HL-60 (cell line): ENCODE measurements around the gene SLIT1.

Experiments used
- GABPA ChIP-seq: IDR thresholded peaks from 2 replicates; pipeline ENCODE4 v1.6.1; 2012; ENCODE audit warnings: low read depth
- POLR2AphosphoS5 ChIP-seq: IDR thresholded peaks from 2 replicates; pipeline ENCODE4 v1.6.1; 2012; ENCODE audit warnings: low read depth
- REST ChIP-seq: IDR thresholded peaks from 2 replicates; pipeline ENCODE4 v1.6.1; 2012; ENCODE audit warnings: low read depth; ENCODE audit not compliant: insufficient replicate concordance
- SPI1 ChIP-seq: IDR thresholded peaks from 2 replicates; pipeline ENCODE4 v1.6.1; 2012; ENCODE audit warnings: low read depth, mild to moderate bottlenecking, borderline replicate concordance
- TF ChIP-seq, protein P1 (sequence below): IDR thresholded peaks from one replicate; pipeline ENCODE4 v1.5.1; 2011; ENCODE audit warnings: low read length, control low read depth, inconsistent platforms; ENCODE audit not compliant: insufficient read depth

GRCh38 chr10:97121041-97121440 lies 64.7 kb downstream of the SLIT1 start:
- TF ChIP-seq, protein P1, sequence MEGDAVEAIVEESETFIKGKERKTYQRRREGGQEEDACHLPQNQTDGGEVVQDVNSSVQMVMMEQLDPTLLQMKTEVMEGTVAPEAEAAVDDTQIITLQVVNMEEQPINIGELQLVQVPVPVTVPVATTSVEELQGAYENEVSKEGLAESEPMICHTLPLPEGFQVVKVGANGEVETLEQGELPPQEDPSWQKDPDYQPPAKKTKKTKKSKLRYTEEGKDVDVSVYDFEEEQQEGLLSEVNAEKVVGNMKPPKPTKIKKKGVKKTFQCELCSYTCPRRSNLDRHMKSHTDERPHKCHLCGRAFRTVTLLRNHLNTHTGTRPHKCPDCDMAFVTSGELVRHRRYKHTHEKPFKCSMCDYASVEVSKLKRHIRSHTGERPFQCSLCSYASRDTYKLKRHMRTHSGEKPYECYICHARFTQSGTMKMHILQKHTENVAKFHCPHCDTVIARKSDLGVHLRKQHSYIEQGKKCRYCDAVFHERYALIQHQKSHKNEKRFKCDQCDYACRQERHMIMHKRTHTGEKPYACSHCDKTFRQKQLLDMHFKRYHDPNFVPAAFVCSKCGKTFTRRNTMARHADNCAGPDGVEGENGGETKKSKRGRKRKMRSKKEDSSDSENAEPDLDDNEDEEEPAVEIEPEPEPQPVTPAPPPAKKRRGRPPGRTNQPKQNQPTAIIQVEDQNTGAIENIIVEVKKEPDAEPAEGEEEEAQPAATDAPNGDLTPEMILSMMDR: no peak
- no peak for TF ChIP-seq REST
- no peak for TF ChIP-seq POLR2AphosphoS5
- TF ChIP-seq GABPA: no peak
- TF ChIP-seq SPI1: no peak
